ENCODE data around the gene FASN. TPM values are rescaled to one million over a fixed set of nuclear protein-coding genes. Genes with fewer than 3 reads are reported as not detected.

Gene FASN
- total and polyA plus RNA-seq, 2 of the 13 experiments (the other 11 are each of a cell fraction or from before 2014, with no cell fraction given): 51.7 to 101 TPM

DNA sequence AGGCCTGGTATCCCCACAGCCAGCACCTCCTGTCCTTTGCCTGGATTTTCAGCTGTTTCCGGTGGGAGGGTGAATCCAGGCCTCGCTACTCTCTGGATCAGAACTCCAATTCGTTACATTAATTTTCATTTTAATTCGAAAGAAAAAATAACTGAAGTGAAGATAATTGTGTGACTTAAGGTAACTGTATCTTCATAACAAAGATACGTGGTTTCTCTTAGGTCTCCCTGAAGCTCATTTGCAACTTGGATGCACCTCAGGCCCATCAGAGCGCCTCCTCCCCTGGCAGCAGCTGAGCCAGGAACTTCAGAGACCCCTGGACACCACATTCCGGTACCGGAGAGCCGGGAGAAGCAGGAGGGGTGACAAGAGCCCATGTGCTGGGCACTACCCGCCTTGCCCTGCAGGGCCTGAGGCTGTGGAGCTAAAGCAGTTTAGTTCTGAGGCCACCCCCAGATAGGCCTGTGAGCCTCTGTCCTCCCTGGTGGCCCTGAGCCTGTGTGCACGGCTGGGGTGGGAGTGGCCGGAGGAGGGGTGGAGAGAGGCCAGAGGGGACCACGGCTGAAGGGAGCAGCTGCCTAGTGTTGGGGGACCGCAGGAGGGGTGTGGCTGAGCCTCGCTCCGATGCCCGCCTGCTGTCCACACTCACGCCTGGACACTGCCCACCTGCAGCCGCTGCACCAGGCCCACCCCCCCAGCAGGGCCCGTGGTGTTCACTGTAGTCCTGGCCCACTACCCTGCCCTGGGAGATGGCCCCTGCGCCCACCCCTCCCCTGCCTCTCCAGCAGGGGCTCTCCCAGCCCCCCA is 21.0 kb downstream of the FASN start (continued):
- TF ChIP-seq CSRNP1 (CRISPR knock-in tag; IDR thresholded peaks at IDR 0.05) (no peak), MTERF4 (CRISPR knock-in tag; IDR thresholded peaks at IDR 0.05) (no peak), ZMYM3 (CRISPR knock-in tag; IDR thresholded peaks at IDR 0.05) (no peak), ZNF7 (CRISPR knock-in tag; IDR thresholded peaks at IDR 0.05) (no peak), ZNF816 (CRISPR knock-in tag; IDR thresholded peaks at IDR 0.05; ENCODE audit: borderline replicate concordance) (no peak), FIP1L1 (IDR thresholded peaks at IDR 0.05; ENCODE audit: borderline replicate concordance, insufficient read depth, low read depth, low read length) (no peak), ARID3A (IDR thresholded peaks at IDR 0.05; ENCODE audit: low read depth, low read length) (no peak), ZNF660 (CRISPR knock-in tag; IDR thresholded peaks at IDR 0.05; ENCODE audit: borderline replicate concordance, low read depth) (no peak), ZNF609 (CRISPR knock-in tag; IDR thresholded peaks at IDR 0.05; ENCODE audit: borderline replicate concordance) (no peak), SETDB1 (CRISPR knock-in tag; IDR thresholded peaks at IDR 0.05; ENCODE audit: borderline replicate concordance) (no peak)
- TF ChIP-seq, protein P1, sequence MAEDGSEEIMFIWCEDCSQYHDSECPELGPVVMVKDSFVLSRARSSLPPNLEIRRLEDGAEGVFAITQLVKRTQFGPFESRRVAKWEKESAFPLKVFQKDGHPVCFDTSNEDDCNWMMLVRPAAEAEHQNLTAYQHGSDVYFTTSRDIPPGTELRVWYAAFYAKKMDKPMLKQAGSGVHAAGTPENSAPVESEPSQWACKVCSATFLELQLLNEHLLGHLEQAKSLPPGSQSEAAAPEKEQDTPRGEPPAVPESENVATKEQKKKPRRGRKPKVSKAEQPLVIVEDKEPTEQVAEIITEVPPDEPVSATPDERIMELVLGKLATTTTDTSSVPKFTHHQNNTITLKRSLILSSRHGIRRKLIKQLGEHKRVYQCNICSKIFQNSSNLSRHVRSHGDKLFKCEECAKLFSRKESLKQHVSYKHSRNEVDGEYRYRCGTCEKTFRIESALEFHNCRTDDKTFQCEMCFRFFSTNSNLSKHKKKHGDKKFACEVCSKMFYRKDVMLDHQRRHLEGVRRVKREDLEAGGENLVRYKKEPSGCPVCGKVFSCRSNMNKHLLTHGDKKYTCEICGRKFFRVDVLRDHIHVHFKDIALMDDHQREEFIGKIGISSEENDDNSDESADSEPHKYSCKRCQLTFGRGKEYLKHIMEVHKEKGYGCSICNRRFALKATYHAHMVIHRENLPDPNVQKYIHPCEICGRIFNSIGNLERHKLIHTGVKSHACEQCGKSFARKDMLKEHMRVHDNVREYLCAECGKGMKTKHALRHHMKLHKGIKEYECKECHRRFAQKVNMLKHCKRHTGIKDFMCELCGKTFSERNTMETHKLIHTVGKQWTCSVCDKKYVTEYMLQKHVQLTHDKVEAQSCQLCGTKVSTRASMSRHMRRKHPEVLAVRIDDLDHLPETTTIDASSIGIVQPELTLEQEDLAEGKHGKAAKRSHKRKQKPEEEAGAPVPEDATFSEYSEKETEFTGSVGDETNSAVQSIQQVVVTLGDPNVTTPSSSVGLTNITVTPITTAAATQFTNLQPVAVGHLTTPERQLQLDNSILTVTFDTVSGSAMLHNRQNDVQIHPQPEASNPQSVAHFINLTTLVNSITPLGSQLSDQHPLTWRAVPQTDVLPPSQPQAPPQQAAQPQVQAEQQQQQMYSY (CRISPR knock-in tag; IDR thresholded peaks at IDR 0.05): no peak

Data from HepG2 (cell line).